ENCODE measurements around the gene UTP4.
A peak's percentile ranks its signal among the peaks of the same experiment; 100 is the strongest.

The UTP4 gene

DNA sequence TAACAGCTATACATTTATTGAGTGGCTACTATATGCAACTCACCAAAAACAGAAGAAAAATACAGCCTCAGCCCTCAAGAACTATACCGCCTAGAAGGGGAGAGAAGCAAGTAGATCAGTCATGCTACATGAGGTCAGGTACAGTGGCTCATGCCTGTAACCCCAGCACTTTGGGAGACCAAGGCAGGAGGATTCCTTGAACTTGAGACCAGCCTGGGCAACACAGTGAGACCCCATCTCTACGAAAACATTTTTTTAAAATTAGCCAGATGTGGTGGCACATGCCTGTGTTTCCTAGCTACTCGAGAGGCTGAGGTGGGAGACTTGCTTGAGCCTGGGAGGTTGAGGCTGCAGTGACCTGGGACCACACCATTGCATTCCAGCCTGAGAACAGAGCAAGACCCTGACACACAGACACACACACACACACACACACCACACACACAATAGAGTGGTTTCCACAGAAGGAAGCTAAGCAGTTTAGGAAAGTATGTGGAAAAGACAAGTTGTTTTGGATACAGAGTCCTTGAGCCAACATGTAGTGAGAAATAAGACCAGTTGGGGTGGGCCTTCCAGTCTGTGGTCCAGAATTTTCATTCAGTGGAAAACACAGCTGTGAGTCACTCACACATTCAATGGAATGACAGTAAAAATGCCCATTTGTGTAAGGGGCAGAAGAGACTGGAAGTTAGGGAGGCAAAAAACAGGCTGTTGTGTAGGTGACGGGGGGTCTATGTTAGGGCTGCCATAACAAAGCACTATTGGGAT is 43.8 kb downstream of the UTP4 start:
- no peak for DNase-seq (ENCODE audit: low read depth)

DNA sequence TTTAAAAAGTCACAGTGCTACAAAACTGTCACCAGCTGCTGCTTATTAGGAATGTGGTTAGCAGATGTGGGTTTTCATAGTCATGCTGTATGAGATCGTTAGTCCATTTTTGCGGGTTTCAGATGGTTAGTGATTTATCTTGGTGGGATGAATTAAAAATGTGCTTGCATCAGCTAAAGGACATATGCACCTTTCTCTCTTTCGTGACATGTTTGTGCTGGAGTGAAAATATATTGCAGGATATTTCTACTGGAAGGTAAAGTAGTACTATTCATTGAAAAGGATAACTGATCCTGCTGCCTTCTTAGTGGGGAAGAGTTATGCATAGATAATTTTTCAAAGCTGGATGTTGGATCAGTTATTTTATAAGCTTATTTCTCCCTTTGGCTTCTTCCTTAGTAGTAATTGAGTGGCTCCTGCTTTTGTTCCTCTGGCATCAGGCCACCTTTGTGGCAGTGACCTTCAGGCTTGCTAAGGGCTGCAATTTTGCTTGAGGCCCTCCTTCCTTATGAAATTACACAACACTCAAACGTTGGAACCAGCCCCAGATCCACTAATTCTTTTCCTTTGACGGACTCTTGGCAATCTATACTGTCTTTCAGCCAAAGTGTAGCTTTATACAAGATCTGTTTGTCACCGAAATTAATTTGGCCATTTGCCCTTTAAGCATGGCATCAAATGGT is 47.0 kb downstream of the UTP4 start:
- DNase-seq (ENCODE audit: low read depth), result no peak

DNA sequence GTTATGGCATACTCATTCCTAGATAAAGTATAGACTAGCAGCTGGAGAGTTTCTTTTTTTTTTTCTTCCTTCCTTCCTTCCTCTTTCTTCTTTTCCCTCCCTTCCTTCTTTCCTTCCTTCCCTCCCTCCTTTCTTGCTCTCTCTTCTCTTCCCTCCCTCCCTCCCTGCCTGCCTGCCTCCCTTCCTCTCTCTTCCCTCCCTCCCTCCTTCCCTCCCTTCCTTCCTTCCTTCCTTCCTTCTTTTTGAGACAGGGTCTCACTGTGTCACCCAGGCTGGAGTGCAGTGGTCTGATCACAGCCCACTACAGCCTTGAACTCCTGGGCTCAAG is 47.5 kb downstream of the UTP4 start:
- DNase-seq (ENCODE audit: low read depth), result no peak

DNA sequence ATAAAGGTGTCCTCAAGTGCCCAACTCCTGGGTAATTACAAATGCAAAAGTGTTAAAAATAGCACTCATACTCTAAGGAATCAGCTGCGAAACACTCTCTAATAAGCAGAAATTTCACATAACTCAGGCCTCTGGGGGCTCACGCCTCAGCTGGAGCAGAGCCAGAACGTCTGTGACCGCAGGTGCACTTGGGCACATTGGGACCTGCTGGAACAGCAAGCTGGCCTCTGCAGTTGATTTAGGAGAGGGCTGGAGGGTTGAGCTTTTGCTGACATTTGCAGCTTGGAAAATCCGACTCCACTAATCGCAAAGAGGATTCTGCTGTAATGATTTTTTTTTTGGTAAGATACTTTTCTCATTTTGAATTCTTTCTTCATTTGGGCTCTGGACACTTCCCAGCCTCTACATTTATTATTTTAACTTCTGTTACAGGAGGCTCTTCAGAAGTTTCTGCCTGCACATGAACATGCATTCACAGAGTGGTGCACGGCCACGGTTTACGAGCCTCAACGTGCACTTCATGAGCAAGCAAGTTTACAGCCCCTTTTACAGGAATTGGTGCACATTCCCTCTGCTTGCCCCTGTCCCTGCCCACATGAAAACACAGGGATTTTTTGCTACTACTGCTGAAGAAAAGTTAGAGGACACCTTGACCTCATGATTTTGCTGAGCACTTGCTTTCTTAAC is 50.4 kb downstream of the UTP4 start:
- no peak for DNase-seq (ENCODE audit: low read depth)

DNA sequence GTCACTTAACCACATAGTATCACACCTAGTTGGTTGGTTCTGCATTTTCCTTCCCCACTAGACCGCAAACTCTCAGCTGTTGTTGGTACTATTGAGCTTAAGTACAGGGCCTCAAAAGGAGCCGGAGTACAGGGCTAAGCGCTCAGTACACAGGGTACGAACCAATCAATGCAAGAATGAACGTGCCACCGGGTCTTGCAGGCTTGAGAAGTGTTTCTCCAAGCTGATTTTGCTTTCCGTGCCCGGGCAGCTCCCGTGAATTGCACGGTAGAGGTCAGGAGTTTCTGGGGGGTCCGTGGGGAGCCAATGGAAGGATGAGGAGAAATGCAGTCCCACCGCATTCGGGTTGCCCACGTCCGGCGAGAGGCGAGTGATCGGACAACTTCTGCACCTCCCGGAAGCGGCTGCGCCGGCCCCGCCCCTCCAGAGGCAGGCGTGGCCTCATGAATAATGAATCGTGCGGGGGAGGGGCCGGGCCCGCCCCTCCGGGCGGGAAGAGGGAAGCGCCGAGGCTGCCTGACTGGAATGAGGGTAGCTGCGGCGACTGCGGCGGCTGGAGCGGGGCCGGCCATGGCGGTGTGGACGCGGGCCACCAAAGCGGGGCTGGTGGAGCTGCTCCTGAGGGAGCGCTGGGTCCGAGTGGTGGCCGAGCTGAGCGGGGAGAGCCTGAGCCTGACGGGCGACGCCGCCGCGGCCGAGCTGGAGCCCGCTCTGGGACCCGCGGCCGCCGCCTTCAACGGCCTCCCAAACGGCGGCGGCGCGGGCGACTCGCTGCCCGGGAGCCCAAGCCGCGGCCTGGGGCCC is 54.4 kb downstream of the UTP4 start, which contains the start of gene SNTB2:
Gene SNTB2, plus strand, starts transcription at position 523 of the 804 bp plus-strand sequence. Its CDS starts 3 bp downstream, at position 526.
- no peak for DNase-seq (ENCODE audit: low read depth)

DNA sequence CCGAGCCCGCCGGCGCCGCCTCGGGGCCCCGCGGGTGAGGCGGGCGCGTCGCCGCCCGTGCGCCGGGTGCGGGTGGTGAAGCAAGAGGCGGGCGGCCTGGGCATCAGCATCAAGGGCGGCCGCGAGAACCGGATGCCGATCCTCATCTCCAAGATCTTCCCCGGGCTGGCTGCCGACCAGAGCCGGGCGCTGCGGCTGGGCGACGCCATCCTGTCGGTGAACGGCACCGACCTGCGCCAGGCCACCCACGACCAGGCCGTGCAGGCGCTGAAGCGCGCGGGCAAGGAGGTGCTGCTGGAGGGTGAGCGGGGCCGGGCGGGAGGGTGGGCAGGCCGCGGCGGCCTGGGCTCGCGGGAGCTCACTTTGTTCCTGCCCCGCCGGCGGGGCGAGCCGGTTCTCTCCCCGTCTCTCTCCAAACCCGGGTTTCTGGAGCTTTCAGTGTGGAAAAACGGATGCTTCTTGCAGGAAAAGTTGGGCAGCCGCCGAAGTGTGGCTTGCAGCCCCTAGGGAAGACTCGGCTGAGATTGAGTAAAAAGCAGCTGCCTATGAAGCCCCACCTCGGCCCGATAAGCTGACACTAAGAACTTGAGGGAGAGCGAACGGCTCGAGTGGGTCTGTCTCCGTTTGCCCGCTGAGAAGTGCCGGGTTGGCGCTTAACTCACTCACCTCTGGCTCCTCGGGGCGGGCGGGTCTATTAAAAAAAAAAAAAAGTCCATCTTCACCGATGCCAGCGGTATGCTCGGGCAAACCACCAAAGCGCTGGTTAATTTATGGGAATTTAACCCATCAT is 55.2 kb downstream of the UTP4 start:
- DNase-seq (ENCODE audit: low read depth), result no peak

DNA sequence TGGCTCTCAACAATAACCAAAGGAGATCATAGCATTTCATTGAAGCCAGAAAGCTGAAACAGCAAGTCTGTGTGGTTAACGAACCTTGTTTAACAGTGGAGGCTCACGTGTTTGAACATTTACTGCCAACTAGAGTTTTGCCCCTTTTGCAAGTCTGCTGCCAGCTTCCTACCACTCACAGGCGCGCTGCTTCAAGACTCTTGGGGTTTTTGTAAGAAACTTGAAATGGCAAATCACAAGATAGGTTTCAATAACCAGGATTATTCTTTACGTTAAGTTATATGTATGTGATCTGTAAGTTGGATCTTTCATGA is 55.7 kb downstream of the UTP4 start:
- no peak for DNase-seq (ENCODE audit: low read depth)

DNA sequence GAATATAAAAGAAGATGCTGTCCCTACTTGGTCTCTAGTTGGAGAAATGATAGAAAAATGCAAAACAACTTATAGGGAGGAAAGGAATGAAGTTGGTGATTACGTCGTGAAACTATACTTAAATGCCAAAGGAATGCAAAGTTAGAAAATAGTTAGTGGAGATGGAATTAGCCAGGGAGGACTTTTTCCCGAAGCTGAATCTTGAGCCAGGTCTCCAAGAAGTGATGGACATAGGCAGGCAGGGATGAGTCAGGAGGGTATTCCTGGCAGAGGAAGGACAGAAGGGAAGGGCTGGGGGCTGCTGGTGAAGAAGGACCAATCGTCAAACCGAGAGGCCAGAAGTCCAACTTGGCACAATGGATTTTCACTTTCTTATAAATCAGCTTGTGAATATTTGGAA is 56.3 kb downstream of the UTP4 start:
- DNase-seq (ENCODE audit: low read depth), result no peak

DNA sequence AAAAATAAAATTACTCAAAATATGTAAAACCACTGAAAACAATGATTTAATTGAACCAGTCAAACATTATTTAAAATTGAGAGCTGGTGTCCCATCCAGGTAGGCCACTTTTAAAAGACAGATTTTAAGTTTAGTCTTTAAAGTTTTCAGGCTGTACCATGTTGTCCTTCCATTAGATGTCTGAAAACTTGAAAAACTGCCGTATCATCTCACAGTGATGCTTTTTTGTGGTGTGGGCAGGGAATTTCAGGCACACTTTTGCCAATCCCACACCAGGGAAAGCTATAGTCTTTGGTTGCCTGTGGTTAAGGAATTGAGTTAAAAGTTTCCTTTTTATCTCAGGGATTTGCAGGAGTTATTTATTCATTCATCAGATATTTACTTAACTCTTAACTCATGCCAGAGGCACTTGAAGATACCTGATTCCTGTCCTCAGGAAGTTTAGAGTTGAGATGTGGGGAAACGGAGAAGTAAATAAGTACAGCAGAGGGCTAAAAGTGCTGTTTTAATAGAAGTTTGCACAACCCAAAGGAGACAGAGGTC is 57.7 kb downstream of the UTP4 start:
- no peak for DNase-seq (ENCODE audit: low read depth)

DNA sequence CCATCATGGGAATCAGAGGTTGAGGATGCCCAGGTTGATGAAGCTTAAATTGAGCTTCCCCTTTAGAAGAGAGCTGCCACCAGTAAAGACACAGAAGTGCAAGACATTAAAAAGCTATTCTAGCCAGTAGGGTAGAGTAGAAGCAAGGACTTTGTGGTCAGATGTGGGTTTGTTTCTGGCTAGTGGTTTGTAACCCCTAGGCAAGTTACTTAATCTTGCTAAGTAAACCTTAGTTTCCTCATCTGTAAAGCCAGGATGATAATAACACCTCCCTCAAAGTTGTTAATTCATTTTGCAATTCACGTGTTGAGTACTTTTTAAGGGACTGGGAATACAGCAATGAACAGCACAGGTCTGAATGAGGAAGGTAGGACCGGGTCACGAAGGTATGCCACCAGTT is 58.1 kb downstream of the UTP4 start:
- DNase-seq (ENCODE audit: low read depth), result no peak

DNA sequence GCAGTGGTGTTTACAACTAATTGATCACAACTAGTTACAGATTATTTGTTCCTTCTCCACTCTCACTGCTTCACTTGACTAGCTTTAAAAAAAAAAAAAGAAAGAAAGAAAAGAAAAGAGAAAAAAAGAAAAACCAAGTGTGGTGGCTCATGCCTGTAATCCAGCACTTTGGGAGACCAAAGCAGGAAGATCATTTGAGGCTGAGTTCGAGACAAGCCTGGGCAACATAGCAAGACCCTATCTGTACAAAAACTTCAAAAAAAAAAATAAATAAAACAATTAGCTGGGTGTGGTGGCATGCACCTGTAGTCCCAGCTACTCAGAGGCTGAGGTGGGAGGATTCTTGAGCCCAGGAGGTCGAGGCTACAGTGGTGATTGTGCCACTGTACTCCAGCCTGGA is 58.7 kb downstream of the UTP4 start:
- DNase-seq (ENCODE audit: low read depth), result no peak

DNA sequence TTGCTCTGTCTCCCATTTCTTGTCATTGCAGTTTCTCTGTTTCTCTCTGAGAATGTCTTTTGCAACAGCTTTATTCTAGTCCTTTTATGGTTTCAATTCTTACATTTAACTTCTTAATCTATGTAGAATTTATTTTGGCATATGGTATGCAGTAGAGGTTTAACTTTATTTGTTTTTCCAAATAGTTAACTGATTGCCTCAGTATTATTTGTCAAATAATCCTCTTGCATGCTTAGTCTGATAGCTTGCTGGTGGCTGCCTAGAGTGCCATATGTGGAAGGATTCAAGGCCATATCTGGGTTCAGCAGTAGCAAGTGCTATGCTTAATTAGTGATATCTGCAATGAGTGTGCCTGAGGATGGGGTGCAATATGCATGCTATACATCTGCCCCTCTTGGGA is 61.4 kb downstream of the UTP4 start:
- no peak for DNase-seq (ENCODE audit: low read depth)

DNA sequence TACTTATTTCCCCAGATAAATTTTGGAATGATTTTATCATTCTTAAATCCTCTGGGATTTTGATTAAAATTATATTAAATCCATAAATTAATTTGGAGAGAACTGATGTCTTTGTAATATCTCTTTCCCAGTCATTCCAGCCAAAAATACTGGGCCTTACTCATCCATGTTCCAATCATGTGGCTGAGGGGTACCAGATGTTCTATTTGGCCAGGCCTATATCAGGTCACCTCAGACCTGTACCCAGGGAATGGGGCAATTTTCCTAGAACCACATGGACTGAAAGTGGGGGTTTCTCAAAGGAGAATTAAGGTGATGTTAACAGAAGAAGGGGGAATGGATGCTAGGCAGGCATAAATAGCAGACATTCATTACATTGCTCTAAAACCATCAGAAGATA is 62.0 kb downstream of the UTP4 start:
- DNase-seq (ENCODE audit: low read depth), result no peak

DNA sequence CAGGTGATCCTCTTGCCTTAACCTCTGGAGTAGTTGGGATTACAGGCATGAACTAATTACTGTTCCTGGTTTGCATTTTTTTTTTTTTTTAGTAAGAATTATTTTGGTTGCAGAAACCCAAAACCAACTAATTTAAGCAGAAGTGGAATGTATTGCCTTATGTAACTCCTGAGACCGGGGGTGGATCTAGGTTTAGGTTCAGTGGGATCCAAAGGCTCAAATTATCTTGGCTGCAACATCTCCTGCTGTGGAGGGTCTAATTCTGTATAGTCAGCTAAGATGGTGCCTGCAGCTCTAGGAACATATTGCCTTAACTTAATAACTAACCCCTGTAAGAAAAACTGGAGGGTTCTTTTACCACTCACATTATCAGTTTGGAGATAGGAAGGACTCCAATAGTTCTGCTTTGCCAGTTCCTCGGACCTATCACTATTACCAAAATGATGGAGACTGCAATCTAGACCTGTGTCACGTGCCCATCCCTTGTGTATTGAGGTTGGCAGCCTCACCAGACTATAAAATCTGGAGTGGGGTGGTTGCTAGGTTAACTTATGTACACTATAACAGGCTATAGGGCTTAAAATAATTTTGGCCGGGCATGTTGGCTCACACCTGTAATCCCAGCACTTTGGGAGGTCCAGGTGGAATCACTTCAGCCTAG is 63.0 kb downstream of the UTP4 start:
- no peak for DNase-seq (ENCODE audit: low read depth)

DNA sequence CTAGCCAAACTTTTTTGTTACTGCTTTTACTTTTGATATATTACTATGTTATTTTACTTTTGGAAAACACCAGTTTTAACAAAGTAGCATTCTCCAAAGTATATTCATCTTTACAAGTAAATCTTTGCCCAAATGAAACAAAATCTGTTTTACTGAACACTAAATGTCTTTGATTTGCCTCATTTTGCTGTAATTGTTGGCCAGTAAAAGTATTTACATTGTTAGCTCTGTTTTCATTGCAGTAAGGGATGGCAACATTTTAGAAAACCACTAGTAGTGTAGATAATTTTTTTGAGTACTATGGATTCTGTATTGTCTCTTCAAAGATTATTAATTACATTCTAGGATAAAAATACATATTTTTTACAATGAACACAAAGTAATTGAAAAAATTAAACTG is 65.1 kb downstream of the UTP4 start:
- DNase-seq (ENCODE audit: low read depth), result no peak

DNA sequence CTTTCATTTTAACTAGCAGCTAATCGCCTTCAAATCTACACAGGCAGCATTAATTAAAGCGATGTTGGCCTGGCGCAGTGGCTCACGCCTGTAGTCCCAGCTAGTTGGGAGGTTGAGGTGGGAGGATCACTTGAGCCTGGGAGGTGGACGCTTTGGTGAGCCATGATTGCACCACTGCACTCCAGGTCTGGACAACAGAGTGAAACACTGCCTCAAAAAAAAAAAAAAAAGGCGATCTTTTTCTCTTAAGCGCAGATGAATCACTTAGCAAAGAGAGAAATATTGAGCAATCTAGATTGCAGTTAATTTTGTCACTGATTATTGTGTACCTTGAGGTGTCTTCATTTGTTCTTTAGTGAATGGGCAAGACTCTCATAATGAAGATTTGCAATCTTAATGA is 66.9 kb downstream of the UTP4 start:
- no peak for DNase-seq (ENCODE audit: low read depth)

DNA sequence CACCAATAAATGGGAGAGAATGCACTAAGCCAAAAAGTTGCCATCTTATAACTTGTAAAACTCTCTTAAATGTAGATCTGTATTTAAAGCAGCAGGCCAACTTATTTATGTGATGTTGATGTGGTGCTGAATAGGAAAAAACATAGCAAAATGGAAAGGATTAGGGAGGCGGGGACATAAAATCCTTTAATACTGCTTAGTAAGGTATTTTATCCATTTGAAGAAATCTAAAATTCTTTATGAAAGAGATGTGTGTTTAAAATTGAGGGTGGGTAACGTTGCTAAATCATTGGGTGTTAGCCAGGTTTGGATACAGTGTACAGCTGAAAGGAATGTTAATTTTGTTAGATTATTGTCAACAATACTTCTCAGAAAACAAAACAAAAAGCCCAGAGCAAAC is 68.8 kb downstream of the UTP4 start:
- no peak for DNase-seq (ENCODE audit: low read depth)

DNA sequence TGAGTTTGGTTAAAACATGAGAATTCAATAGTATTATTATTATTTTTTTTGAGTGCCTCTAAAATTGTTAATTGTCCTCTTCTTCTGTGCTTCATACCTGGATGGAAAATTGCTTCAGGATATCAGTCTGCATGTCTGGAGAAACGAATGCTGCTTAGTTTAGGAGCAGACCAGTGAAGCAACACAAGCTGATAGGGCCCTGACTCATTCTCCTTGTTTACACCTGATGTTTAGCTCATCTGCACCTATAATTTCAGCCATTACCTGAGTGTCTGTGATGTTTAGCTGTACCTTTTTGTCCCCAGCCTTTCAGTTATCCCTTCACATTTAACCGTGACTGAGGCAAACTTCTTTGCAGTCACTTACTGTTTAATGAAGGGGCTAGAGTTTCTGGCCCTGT is 69.3 kb downstream of the UTP4 start:
- no peak for DNase-seq (ENCODE audit: low read depth)

DNA sequence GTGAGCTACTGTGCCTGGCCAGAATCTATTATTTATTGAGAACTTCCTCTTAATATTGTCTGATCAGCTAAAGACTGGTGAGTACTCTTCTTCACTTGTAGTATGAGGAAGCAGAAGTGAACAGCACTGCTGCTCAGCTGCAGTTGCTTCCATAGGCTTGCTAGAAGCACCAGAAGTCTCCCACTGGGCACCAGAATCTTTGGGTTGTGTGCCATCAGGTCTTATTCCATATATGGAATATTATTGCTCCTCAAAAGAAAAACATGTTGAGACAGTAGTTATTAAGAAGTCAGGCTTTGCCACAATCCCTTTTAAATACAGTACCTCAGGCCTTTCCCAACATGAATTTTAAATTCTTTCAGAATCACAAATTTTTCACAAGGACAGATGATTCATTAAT is 71.7 kb downstream of the UTP4 start:
- no peak for DNase-seq (ENCODE audit: low read depth)

DNA sequence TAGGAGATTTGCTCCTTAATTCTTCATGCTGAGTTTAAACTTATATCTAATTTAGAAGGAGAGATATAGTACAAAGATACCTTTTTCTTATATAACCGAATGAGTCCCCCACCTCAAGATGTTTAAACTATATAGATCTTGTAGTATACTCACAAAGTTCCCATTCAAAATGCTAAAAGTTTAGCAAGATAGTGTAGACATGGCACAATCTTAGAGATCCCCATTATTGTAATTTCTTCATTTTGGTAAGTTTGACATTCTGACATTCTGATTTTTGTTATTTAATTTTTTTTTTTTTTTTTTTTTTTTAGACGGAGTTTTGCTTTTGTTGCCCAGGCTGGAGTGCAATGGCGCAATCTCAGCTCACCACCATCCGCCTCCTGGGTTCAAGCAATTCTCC is 77.3 kb downstream of the UTP4 start:
- DNase-seq (ENCODE audit: low read depth), result no peak

DNA sequence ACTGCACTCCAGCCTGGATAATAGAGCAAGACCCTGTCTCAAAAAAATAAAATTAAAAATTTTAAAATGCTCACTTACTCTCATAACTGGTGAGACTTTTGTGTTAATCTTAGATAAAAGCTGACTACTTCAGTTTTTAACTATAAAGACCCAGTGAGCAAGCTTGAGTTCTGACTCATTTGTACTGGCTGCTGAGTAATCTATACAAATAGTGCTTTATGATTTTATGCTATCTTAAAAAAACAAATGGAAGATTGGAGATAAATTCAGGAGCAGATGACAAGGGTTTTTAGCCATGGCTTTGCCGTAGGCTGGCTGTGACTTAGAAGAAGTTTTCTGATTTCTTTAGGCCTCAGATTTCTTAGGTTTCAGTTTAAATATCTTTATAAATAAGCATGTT is 85.0 kb downstream of the UTP4 start:
- DNase-seq (ENCODE audit: low read depth), result peak; percentile 52
